HEK293 (cell line): ENCODE results near the gene RPUSD1.

Experiments used
- HOXA7 ChIP-seq: sonication (generic); formaldehyde crosslinking; IDR thresholded peaks from 2 replicates; pipeline ENCODE4 v1.8.1; 2022; ENCODE audit warnings: missing genetic modification reagents, borderline replicate concordance
- SETDB1 ChIP-seq: IDR thresholded peaks from one replicate; pipeline ENCODE4 v1.6.1; 2017; ENCODE audit warnings: mild to moderate bottlenecking, low read length, moderate library complexity, mixed read lengths; ENCODE audit not compliant: insufficient read length
- ZFP37 ChIP-seq: fragments of 450-650 bp; formaldehyde crosslinking; IDR thresholded peaks from 2 replicates; pipeline ENCODE4 v1.5.1; 2016; ENCODE audit warnings: missing biosample characterization, missing genetic modification characterization
- ZFP41 ChIP-seq: fragments of 450-650 bp; formaldehyde crosslinking; IDR thresholded peaks from 2 replicates; pipeline ENCODE4 v1.5.1; 2016; ENCODE audit warnings: missing biosample characterization, missing genetic modification characterization, borderline replicate concordance
- ZNF112 ChIP-seq: fragments of 450-650 bp; formaldehyde crosslinking; IDR thresholded peaks from 2 replicates; pipeline ENCODE4 v1.5.0; 2017; ENCODE audit warnings: missing biosample characterization, missing genetic modification characterization
- ZNF157 ChIP-seq: fragments of 450-650 bp; formaldehyde crosslinking; IDR thresholded peaks from 2 replicates; pipeline ENCODE4 v1.5.1; 2016; ENCODE audit warnings: missing biosample characterization, missing genetic modification characterization
- ZNF174 ChIP-seq: fragments of 450-650 bp; formaldehyde crosslinking; IDR thresholded peaks from 2 replicates; pipeline ENCODE4 v1.5.0; 2017; ENCODE audit warnings: missing biosample characterization, mild to moderate bottlenecking, missing genetic modification characterization
- ZNF184 ChIP-seq: fragments of 450-650 bp; IDR thresholded peaks from 2 replicates; pipeline ENCODE4 v1.5.1; 2018; ENCODE audit warnings: missing biosample characterization, mild to moderate bottlenecking, missing genetic modification characterization
- ZNF423 ChIP-seq: fragments of 450-650 bp; formaldehyde crosslinking; IDR thresholded peaks from 2 replicates; pipeline ENCODE4 v1.5.1; 2016; ENCODE audit warnings: missing biosample characterization, missing genetic modification characterization
- ZNF548 ChIP-seq: fragments of 450-650 bp; formaldehyde crosslinking; IDR thresholded peaks from 2 replicates; pipeline ENCODE4 v1.5.1; 2016; ENCODE audit warnings: missing biosample characterization, missing genetic modification characterization
- ZNF561 ChIP-seq: fragments of 450-650 bp; IDR thresholded peaks from 2 replicates; pipeline ENCODE4 v1.5.1; 2018; ENCODE audit warnings: missing biosample characterization, missing genetic modification characterization, borderline replicate concordance
- ZNF571 ChIP-seq: fragments of 450-650 bp; formaldehyde crosslinking; IDR thresholded peaks from 2 replicates; pipeline ENCODE4 v1.5.0; 2017; ENCODE audit warnings: missing biosample characterization, missing genetic modification characterization
- ZNF600 ChIP-seq: fragments of 450-650 bp; formaldehyde crosslinking; IDR thresholded peaks from 2 replicates; pipeline ENCODE4 v1.5.1; 2016; ENCODE audit warnings: missing biosample characterization, missing genetic modification characterization
- ZNF621 ChIP-seq: fragments of 450-650 bp; formaldehyde crosslinking; IDR thresholded peaks from 2 replicates; pipeline ENCODE4 v1.5.1; 2017; ENCODE audit warnings: missing biosample characterization, missing genetic modification characterization
- ZNF624 ChIP-seq: fragments of 450-650 bp; formaldehyde crosslinking; IDR thresholded peaks from 2 replicates; pipeline ENCODE4 v1.5.1; 2017; ENCODE audit warnings: missing biosample characterization, missing genetic modification characterization
- ZNF830 ChIP-seq: fragments of 450-650 bp; IDR thresholded peaks from 2 replicates; pipeline ENCODE4 v1.5.0; 2018; ENCODE audit warnings: missing biosample characterization, missing genetic modification characterization, low read depth, mild to moderate bottlenecking, moderate library complexity
- ZNF843 ChIP-seq: fragments of 450-650 bp; formaldehyde crosslinking; IDR thresholded peaks from 2 replicates; pipeline ENCODE4 v1.5.1; 2016; ENCODE audit warnings: missing biosample characterization, missing genetic modification characterization
- ZSCAN16 ChIP-seq: fragments of 450-650 bp; formaldehyde crosslinking; IDR thresholded peaks from 2 replicates; pipeline ENCODE4 v1.5.1; 2016; ENCODE audit warnings: missing biosample characterization, missing genetic modification characterization
- ZXDB ChIP-seq: fragments of 450-650 bp; formaldehyde crosslinking; IDR thresholded peaks from 2 replicates; pipeline ENCODE4 v1.5.1; 2016; ENCODE audit warnings: missing biosample characterization, missing genetic modification characterization
- TF ChIP-seq, protein P1 (sequence below): fragments of 450-650 bp; IDR thresholded peaks from 2 replicates; pipeline ENCODE4 v1.5.1; 2018; ENCODE audit warnings: missing biosample characterization, missing genetic modification characterization
- TF ChIP-seq, protein P2 (sequence below): fragments of 450-650 bp; formaldehyde crosslinking; IDR thresholded peaks from 2 replicates; pipeline ENCODE4 v1.5.1; 2016; ENCODE audit warnings: missing biosample characterization, missing genetic modification characterization
- TF ChIP-seq, protein P3 (sequence below): fragments of 450-650 bp; formaldehyde crosslinking; IDR thresholded peaks from 2 replicates; pipeline ENCODE4 v1.5.1; 2016; ENCODE audit warnings: missing biosample characterization, missing genetic modification characterization
- TF ChIP-seq, protein P4 (sequence below): fragments of 450-650 bp; formaldehyde crosslinking; IDR thresholded peaks from 2 replicates; pipeline ENCODE4 v1.5.1; 2016; ENCODE audit warnings: missing biosample characterization, missing genetic modification characterization
- TF ChIP-seq, protein P5 (sequence below): fragments of 450-650 bp; formaldehyde crosslinking; IDR thresholded peaks from 2 replicates; pipeline ENCODE4 v1.5.1; 2016; ENCODE audit warnings: missing biosample characterization, missing genetic modification characterization, low read depth
- TF ChIP-seq, protein P6 (sequence below): fragments of 450-650 bp; formaldehyde crosslinking; IDR thresholded peaks from 2 replicates; pipeline ENCODE4 v1.5.1; 2016; ENCODE audit warnings: missing biosample characterization, missing genetic modification characterization

The RPUSD1 gene

DNA sequence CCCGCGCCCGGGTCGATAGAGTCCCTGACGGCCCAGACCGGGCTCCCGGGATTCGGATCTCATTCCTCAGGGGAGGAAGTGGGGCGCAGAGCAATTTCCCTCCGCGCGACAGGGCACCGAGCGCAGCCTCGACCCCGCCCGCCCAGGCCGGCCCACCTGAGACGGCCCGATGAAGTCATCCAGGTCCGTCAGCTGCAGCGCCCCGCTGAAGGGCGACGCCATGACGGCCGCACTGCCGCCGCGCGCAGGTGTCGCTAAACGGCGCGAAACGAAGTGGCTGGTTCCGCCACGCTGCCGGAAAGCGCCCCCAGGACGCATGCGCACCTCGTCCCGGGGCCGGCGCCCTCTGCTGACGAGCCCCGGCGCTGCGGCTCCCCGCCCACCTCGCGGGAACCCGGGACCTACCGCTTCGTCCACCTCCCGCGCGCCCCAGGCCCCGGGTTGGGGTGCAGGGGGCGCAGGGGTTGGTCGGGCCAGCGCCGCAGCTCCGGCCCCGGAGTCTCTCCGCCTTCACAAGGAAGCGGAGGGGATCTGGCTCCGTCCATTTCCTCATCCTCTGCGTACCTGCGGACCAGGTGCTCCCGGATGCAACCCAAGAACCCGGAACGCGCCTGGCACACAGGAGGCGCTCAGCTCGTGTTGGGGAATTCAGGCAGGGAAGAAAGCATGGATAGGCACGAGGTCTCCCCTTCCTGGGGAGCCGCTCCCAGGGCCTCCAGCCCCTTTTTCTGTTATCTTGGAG is 47.2 kb downstream of the RPUSD1 start, which contains the start of gene CIAO3 (continued):
- TF ChIP-seq ZNF571 (no peak), ZNF843 (tag by site-specific recombination) (peak; percentile 40; the same call in 1 of the 2 replicates), ZNF561 (tag by site-specific recombination) (0 out of 2 replicates have a peak, but pooled peaks have one; percentile 19), ZSCAN16 (tag by site-specific recombination) (no peak), HOXA7 (CRISPR knock-in tag) (no peak), ZNF174 (tag by site-specific recombination) (no peak), ZFP41 (tag by site-specific recombination) (no peak), ZXDB (tag by site-specific recombination) (peak; percentile 94), ZNF624 (tag by site-specific recombination) (no peak), SETDB1 (no peak), ZNF600 (tag by site-specific recombination) (peak; percentile 45; the same call in 1 of the 2 replicates), ZNF112 (tag by site-specific recombination) (no peak), ZNF830 (tag by site-specific recombination) (no peak), ZNF184 (tag by site-specific recombination) (no peak), ZNF621 (tag by site-specific recombination) (no peak), ZNF548 (tag by site-specific recombination) (no peak), ZFP37 (0 out of 2 replicates have a peak, but pooled peaks have one; percentile 48), ZNF157 (no peak), ZNF423 (tag by site-specific recombination) (no peak)
- TF ChIP-seq, protein P1, sequence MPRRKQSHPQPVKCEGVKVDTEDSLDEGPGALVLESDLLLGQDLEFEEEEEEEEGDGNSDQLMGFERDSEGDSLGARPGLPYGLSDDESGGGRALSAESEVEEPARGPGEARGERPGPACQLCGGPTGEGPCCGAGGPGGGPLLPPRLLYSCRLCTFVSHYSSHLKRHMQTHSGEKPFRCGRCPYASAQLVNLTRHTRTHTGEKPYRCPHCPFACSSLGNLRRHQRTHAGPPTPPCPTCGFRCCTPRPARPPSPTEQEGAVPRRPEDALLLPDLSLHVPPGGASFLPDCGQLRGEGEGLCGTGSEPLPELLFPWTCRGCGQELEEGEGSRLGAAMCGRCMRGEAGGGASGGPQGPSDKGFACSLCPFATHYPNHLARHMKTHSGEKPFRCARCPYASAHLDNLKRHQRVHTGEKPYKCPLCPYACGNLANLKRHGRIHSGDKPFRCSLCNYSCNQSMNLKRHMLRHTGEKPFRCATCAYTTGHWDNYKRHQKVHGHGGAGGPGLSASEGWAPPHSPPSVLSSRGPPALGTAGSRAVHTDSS (tag by site-specific recombination): no peak
- TF ChIP-seq, protein P2, sequence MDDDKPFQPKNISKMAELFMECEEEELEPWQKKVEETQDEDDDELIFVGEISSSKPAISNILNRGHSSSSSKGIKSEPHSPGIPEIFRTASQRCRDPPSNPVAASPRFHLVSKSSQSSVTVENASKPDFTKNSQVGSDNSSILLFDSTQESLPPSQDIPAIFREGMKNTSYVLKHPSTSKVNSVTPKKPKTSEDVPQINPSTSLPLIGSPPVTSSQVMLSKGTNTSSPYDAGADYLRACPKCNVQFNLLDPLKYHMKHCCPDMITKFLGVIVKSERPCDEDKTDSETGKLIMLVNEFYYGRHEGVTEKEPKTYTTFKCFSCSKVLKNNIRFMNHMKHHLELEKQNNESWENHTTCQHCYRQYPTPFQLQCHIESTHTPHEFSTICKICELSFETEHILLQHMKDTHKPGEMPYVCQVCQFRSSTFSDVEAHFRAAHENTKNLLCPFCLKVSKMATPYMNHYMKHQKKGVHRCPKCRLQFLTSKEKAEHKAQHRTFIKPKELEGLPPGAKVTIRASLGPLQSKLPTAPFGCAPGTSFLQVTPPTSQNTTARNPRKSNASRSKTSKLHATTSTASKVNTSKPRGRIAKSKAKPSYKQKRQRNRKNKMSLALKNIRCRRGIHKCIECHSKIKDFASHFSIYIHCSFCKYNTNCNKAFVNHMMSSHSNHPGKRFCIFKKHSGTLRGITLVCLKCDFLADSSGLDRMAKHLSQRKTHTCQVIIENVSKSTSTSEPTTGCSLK (tag by site-specific recombination): no peak
- TF ChIP-seq, protein P3, sequence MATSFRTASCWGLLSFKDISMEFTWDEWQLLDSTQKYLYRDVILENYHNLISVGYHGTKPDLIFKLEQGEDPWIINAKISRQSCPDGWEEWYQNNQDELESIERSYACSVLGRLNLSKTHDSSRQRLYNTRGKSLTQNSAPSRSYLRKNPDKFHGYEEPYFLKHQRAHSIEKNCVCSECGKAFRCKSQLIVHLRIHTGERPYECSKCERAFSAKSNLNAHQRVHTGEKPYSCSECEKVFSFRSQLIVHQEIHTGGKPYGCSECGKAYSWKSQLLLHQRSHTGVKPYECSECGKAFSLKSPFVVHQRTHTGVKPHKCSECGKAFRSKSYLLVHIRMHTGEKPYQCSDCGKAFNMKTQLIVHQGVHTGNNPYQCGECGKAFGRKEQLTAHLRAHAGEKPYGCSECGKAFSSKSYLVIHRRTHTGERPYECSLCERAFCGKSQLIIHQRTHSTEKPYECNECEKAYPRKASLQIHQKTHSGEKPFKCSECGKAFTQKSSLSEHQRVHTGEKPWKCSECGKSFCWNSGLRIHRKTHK (tag by site-specific recombination): no peak
- TF ChIP-seq, protein P4, sequence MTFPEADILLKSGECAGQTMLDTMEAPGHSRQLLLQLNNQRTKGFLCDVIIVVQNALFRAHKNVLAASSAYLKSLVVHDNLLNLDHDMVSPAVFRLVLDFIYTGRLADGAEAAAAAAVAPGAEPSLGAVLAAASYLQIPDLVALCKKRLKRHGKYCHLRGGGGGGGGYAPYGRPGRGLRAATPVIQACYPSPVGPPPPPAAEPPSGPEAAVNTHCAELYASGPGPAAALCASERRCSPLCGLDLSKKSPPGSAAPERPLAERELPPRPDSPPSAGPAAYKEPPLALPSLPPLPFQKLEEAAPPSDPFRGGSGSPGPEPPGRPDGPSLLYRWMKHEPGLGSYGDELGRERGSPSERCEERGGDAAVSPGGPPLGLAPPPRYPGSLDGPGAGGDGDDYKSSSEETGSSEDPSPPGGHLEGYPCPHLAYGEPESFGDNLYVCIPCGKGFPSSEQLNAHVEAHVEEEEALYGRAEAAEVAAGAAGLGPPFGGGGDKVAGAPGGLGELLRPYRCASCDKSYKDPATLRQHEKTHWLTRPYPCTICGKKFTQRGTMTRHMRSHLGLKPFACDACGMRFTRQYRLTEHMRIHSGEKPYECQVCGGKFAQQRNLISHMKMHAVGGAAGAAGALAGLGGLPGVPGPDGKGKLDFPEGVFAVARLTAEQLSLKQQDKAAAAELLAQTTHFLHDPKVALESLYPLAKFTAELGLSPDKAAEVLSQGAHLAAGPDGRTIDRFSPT: 0 out of 2 replicates have a peak, but pooled peaks have one; percentile 13
- TF ChIP-seq, protein P5, sequence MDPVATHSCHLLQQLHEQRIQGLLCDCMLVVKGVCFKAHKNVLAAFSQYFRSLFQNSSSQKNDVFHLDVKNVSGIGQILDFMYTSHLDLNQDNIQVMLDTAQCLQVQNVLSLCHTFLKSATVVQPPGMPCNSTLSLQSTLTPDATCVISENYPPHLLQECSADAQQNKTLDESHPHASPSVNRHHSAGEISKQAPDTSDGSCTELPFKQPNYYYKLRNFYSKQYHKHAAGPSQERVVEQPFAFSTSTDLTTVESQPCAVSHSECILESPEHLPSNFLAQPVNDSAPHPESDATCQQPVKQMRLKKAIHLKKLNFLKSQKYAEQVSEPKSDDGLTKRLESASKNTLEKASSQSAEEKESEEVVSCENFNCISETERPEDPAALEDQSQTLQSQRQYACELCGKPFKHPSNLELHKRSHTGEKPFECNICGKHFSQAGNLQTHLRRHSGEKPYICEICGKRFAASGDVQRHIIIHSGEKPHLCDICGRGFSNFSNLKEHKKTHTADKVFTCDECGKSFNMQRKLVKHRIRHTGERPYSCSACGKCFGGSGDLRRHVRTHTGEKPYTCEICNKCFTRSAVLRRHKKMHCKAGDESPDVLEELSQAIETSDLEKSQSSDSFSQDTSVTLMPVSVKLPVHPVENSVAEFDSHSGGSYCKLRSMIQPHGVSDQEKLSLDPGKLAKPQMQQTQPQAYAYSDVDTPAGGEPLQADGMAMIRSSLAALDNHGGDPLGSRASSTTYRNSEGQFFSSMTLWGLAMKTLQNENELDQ (tag by site-specific recombination): no peak
- TF ChIP-seq, protein P6, sequence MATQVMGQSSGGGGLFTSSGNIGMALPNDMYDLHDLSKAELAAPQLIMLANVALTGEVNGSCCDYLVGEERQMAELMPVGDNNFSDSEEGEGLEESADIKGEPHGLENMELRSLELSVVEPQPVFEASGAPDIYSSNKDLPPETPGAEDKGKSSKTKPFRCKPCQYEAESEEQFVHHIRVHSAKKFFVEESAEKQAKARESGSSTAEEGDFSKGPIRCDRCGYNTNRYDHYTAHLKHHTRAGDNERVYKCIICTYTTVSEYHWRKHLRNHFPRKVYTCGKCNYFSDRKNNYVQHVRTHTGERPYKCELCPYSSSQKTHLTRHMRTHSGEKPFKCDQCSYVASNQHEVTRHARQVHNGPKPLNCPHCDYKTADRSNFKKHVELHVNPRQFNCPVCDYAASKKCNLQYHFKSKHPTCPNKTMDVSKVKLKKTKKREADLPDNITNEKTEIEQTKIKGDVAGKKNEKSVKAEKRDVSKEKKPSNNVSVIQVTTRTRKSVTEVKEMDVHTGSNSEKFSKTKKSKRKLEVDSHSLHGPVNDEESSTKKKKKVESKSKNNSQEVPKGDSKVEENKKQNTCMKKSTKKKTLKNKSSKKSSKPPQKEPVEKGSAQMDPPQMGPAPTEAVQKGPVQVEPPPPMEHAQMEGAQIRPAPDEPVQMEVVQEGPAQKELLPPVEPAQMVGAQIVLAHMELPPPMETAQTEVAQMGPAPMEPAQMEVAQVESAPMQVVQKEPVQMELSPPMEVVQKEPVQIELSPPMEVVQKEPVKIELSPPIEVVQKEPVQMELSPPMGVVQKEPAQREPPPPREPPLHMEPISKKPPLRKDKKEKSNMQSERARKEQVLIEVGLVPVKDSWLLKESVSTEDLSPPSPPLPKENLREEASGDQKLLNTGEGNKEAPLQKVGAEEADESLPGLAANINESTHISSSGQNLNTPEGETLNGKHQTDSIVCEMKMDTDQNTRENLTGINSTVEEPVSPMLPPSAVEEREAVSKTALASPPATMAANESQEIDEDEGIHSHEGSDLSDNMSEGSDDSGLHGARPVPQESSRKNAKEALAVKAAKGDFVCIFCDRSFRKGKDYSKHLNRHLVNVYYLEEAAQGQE (tag by site-specific recombination): no peak
